Karpas-422 (cell line): Measurements from ENCODE around the gene LIMS2. TPM values are rescaled to one million over a fixed set of nuclear protein-coding genes. Genes with fewer than 3 reads are reported as not detected.

Experiments
- DNase-seq: peaks from one replicate; pipeline ENCODE4 v3.0.0-alpha.2; 2015
- H2AFZ ChIP-seq: fragments of 200-600 bp; sonication (generic); 2 replicates; pipeline ENCODE4 v1.6.1; 2014; ENCODE audit warnings: antibody characterized with exemption, low read length, mixed read lengths
- H3K27ac ChIP-seq: fragments of 200-600 bp; sonication (generic); 2 replicates; pipeline ENCODE4 v1.5.1; 2014; ENCODE audit warnings: mild to moderate bottlenecking, low read length, moderate library complexity
- H3K27me3 ChIP-seq: fragments of 200-600 bp; sonication (generic); 2 replicates; pipeline ENCODE4 v1.6.1; 2014; ENCODE audit warnings: low read length, mixed read lengths
- H3K36me3 ChIP-seq: fragments of 200-600 bp; sonication (generic); 2 replicates; pipeline ENCODE4 v1.6.1; 2014; ENCODE audit warnings: low read length, mixed read lengths; ENCODE audit not compliant: insufficient read depth
- H3K4me1 ChIP-seq: fragments of 200-600 bp; sonication (generic); 2 replicates; pipeline ENCODE4 v1.6.1; 2014; ENCODE audit warnings: mild to moderate bottlenecking, low read length, mixed read lengths
- H3K4me2 ChIP-seq: fragments of 200-600 bp; sonication (generic); 2 replicates; pipeline ENCODE4 v1.6.1; 2014; ENCODE audit warnings: low read length, low read depth, mild to moderate bottlenecking; ENCODE audit not compliant: poor library complexity, severe bottlenecking
- H3K4me3 ChIP-seq: fragments of 200-600 bp; sonication (generic); 2 replicates; pipeline ENCODE4 v1.5.1; 2014; ENCODE audit warnings: mild to moderate bottlenecking, antibody characterized with exemption, low read length, mixed read lengths
- H3K79me2 ChIP-seq: fragments of 200-600 bp; sonication (generic); 2 replicates; pipeline ENCODE4 v1.6.1; 2014; ENCODE audit warnings: mild to moderate bottlenecking, low read length, mixed read lengths
- H3K9ac ChIP-seq: fragments of 200-600 bp; sonication (generic); 2 replicates; pipeline ENCODE4 v1.6.0; 2014; ENCODE audit warnings: low read length
- H3K9me2 ChIP-seq: fragments of 200-600 bp; sonication (generic), shearing (Covaris generic); replicated peaks from 2 replicates; pipeline ENCODE4 v1.6.0; 2014; ENCODE audit warnings: mild to moderate bottlenecking, low read length, moderate library complexity; ENCODE audit not compliant: insufficient read depth
- H3K9me3 ChIP-seq: fragments of 300-700, 200-600 bp; sonication (generic); 2 replicates; pipeline ENCODE4 v1.6.1; 2014; ENCODE audit warnings: low read length, mixed read lengths
- H4K20me1 ChIP-seq: fragments of 200-600 bp; sonication (generic); 2 replicates; pipeline ENCODE4 v1.6.1; 2014; ENCODE audit warnings: mild to moderate bottlenecking, antibody characterized with exemption, low read length, low read depth; ENCODE audit not compliant: insufficient read depth
- total RNA-seq: library from RNA; depleted of rRNA; stranded (reverse); fragments of >200 nt; shearing (Covaris generic); gene quantifications from 2 replicates; pipeline ENCODE4 v1.2.3, GENCODE V29; 2014; ENCODE audit warnings: low replicate concordance

The LIMS2 gene
- total RNA-seq, 1 experiment from 2014 or later: 0.56 TPM

DNA sequence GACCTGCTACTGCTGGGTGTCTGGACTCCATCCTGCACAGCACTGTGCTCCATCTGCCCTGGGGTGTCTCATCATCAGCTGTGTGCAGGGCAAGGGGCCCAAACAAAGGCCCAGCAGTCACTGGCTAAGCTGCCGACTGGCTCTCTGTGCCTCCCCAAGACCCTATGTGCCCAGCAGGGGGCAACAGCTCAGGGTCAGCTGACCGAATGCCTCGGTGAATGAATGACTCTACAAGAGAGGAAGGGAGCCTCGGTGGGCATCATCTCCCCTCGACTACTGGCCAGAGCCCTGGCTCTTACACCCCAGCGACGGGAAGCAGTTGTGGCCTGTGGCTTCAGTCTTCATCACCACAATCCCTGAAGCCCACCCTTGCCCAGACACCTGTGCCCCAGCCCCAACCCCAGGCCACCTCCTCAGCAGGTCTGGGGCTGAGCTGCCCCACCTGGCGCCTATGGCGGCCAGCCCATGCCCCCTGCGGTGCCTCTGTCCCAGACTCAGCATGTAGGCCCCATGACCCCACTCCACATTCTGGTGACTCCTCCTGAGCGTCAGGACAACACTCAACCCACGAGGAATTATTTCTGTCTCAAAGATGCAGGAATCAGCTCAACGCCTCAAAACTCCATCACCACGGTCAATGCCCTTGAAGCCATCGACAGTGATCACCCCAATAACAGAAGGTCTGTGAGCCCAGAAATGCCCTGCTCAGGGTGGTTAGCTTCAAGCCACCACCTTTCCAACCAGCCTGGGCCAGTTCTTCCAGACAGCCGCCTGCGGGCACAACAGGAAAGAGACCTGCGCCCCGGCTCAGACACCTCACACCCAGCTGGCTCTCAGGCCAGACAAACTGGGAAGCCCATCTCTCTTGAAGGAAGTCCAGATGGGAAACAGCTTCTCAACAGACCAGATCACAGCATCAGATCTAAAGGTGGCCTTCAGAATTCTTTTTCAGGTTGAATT, 31.0 kb downstream of the LIMS2 start:
- no peak overlapping the region for H3K4me2 ChIP-seq
- no peaks in the 10 kb centered on the region for H3K9me3 ChIP-seq
- no peak overlapping the region for H2AFZ ChIP-seq
- H4K20me1 ChIP-seq: no peaks in the 10 kb centered on the region
- no peaks in the 10 kb centered on the region for H3K79me2 ChIP-seq
- H3K9me2 ChIP-seq: no peaks in the 10 kb centered on the region
- no peak overlapping the region for H3K27ac ChIP-seq
- H3K27me3 ChIP-seq: no peaks in the 10 kb centered on the region
- no peak for DNase-seq
- no peak overlapping the region for H3K9ac ChIP-seq
- no peaks in the 10 kb centered on the region for H3K36me3 ChIP-seq
- H3K4me3 ChIP-seq: no peak overlapping the region
- H3K4me1 ChIP-seq: peaks cover 19% of the 10 kb centered on the region

DNA sequence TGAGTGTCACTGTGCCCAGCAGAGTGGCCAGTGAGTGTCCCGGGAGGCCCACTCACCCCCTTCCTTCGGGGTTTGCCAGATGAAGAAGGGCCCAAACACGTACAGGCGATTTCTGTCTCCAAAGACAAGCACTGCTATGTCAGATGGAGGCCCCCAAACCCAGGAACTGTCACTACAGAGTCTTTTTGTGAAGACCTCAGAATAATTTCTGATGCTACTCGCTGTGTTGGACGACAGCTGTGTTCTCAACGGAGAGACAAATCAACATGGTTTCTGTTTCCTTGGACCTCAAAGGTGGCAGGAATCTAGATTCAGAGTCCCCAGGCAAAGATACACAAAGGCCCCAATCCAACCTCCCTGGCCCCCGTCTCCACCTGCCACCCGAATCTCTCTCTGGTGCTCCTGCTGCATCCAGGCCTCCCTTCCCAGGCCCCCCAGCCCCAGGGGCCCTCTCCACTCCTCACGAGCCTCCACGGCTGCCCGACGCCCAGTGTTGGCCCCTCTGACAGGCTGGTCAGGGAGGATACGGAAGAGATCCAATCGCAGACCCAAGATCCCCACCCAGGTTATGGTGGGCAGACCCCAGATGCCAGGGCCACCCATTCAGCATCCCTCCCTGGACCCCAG, 31.8 kb downstream of the LIMS2 start:
- no peaks in the 10 kb centered on the region for H3K27me3 ChIP-seq

GRCh38 chr2:127642706-127643438, 32.5 kb downstream of the LIMS2 start:
- Histone ChIP-seq H3K9ac (no peak overlapping the region), H3K79me2 (no peaks in the 10 kb centered on the region), H4K20me1 (no peaks in the 10 kb centered on the region), H3K9me3 (no peaks in the 10 kb centered on the region), H3K36me3 (no peaks in the 10 kb centered on the region), H3K27ac (no peak overlapping the region), H3K4me1 (peaks cover 34% of the 10 kb centered on the region), H2AFZ (no peak overlapping the region), H3K27me3 (no peaks in the 10 kb centered on the region), H3K4me3 (no peak overlapping the region), H3K9me2 (no peaks in the 10 kb centered on the region), H3K4me2 (no peak overlapping the region)
- DNase-seq: no peak

More for the DNA sequence above, 31.8 kb downstream of the LIMS2 start:
- no peak for DNase-seq
- no peak overlapping the region for H3K4me2 ChIP-seq
- H3K4me1 ChIP-seq: peaks cover 27% of the 10 kb centered on the region
- no peak overlapping the region for H2AFZ ChIP-seq
- H3K9me2 ChIP-seq: no peaks in the 10 kb centered on the region
- H3K9ac ChIP-seq: no peak overlapping the region
- H3K79me2 ChIP-seq: no peaks in the 10 kb centered on the region
- no peak overlapping the region for H3K27ac ChIP-seq
- no peaks in the 10 kb centered on the region for H4K20me1 ChIP-seq
- no peaks in the 10 kb centered on the region for H3K9me3 ChIP-seq
- no peaks in the 10 kb centered on the region for H3K36me3 ChIP-seq
- H3K4me3 ChIP-seq: no peak overlapping the region

GRCh38 chr2:127641846-127642507, 33.4 kb downstream of the LIMS2 start:
- Histone ChIP-seq H3K9me3 (no peaks in the 10 kb centered on the region), H3K9ac (no peak overlapping the region), H2AFZ (no peak overlapping the region), H3K9me2 (no peaks in the 10 kb centered on the region), H3K27ac (no peak overlapping the region), H3K27me3 (no peaks in the 10 kb centered on the region), H3K4me2 (no peak overlapping the region), H4K20me1 (no peaks in the 10 kb centered on the region), H3K36me3 (no peaks in the 10 kb centered on the region), H3K79me2 (no peaks in the 10 kb centered on the region), H3K4me1 (peaks cover 42% of the 10 kb centered on the region), H3K4me3 (no peak overlapping the region)
- peak; percentile 48 for DNase-seq

- no peaks in the 10 kb centered on the region for H4K20me1 ChIP-seq
- no peaks in the 10 kb centered on the region for H3K27me3 ChIP-seq
- no peak overlapping the region for H3K9ac ChIP-seq
- no peaks in the 10 kb centered on the region for H3K9me2 ChIP-seq
- H3K27ac ChIP-seq: no peak overlapping the region
- DNase-seq: no peak
- no peak overlapping the region for H3K4me3 ChIP-seq
- H2AFZ ChIP-seq: no peak overlapping the region
- no peaks in the 10 kb centered on the region for H3K9me3 ChIP-seq
- H3K4me1 ChIP-seq: peaks cover 42% of the 10 kb centered on the region
- H3K4me2 ChIP-seq: no peak overlapping the region
- no peaks in the 10 kb centered on the region for H3K36me3 ChIP-seq
- no peaks in the 10 kb centered on the region for H3K79me2 ChIP-seq
Observed at GRCh38 chr2:127641133-127641532, 34.2 kb downstream of the LIMS2 start.

DNA sequence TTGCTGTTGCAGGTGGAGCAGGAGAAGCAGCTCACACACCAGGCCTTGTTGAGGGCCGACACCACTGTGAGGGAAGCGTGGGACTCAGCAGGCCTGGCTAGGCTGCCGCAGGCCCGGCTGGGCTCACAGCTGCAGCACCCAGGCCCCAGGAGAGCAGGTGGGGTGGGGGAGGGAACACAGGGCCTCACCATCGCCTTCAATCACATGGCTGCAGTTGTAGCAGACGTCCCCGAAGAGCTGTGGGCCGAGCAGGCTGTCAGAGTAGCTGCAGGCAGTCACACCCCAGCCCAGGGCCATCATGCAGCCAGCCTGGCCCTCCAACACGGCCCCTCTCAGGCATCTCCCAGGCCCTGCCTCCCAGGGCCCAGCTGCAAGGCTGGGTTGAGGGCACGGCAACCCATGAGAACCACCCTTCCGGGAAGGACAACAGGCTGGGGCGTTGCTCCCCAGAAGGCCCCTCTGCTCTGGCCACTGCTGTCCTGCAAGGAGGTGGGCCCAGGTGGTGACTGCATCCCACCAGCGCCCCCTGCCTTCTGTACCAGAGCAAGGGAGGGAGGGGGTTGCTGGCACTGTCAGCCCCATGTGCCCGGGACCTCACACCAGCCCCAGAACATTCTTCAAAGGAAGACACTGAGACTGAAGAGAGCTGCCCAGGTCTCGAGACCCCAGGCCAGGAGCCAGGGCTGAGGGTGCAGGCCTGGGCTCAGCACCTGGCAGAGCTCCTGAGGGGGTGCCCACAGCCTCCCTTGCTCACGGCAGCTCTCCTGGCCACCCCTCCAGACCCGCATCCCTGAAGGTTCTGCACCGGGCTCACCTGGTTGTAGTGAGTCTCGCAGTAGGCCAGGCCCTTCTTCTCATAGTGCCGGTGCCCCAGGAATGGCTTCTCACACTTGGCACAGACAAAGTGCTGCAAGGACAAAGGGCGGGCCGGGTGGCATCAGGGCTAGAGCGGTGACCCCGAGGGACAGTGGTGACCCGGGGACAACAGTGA, 35.0 kb downstream of the LIMS2 start:
- Histone ChIP-seq H3K36me3 (no peaks in the 10 kb centered on the region), H2AFZ (peak overlapping the region; percentile 58; the same call in 1 of the 2 replicates), H3K9ac (peak overlapping the region; percentile 63), H3K4me2 (peak overlapping the region; percentile 45), H3K27ac (peak overlapping the region; percentile 70), H3K4me1 (peaks cover 42% of the 10 kb centered on the region), H3K79me2 (no peaks in the 10 kb centered on the region), H4K20me1 (no peaks in the 10 kb centered on the region), H3K9me2 (no peaks in the 10 kb centered on the region), H3K4me3 (peak overlapping the region; percentile 13; the same call in 1 of the 2 replicates), H3K27me3 (no peaks in the 10 kb centered on the region), H3K9me3 (no peaks in the 10 kb centered on the region)
- peak; percentile 92 for DNase-seq

DNA sequence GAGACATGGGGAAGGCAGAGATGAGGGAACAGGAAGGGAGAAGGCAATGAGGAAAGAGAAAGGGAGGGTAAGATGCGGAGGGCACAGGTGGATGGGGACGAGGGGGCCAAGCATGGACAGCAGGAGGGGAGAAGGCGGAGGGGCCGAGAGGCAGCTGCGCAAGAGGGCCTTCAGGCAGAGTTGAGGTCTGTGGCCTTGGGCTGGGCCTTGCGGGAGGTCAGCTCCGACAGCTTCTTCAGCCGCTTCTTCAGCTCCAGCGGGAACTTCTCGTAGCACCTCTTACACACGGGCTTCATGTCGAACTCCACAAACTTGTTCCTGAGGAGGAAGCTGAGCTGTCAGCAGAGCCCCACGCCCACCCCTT, 36.2 kb downstream of the LIMS2 start:
- no peak overlapping the region for H3K27ac ChIP-seq
- H3K9ac ChIP-seq: no peak overlapping the region
- no peak overlapping the region for H2AFZ ChIP-seq
- H4K20me1 ChIP-seq: no peaks in the 10 kb centered on the region
- peaks cover 47% of the 10 kb centered on the region for H3K4me1 ChIP-seq
- no peak overlapping the region for H3K4me2 ChIP-seq
- no peaks in the 10 kb centered on the region for H3K79me2 ChIP-seq
- H3K4me3 ChIP-seq: no peak overlapping the region
- H3K9me3 ChIP-seq: no peaks in the 10 kb centered on the region
- DNase-seq: no peak
- no peaks in the 10 kb centered on the region for H3K36me3 ChIP-seq
- H3K9me2 ChIP-seq: no peaks in the 10 kb centered on the region
- no peaks in the 10 kb centered on the region for H3K27me3 ChIP-seq
